HCT116 (cell line): Measurements from ENCODE around the gene SUGP2. TPM values are rescaled to one million over a fixed set of nuclear protein-coding genes. Genes with fewer than 3 reads are reported as not detected.

Experiments
- ATAC-seq: fragments of 200-7000 bp; cut with Tn5 transposase; 2 replicates; pipeline ENCODE4 v1.9.1; 2020; ENCODE audit warnings: mild to moderate bottlenecking, moderate library complexity
- BruUV-seq: library from RNA; stranded (reverse); fragments of 400-500 nt; replicated peaks from 2 replicates; lab custom pipeline; 2021; lab: Mats Ljungman, UMichigan
- CTCF ChIA-PET: fragments of 300-600 bp; sonication (Branson Sonifier 250); formaldehyde crosslinking; loops from one replicate; lab custom pipeline; 2021; ENCODE audit warnings: antibody characterized with exemption; lab: Charles Lee
- POLR2A ChIA-PET: fragments of 300-600, 350-600 bp; sonication (Branson Sonifier 250); formaldehyde crosslinking; loops from one replicate; lab custom pipeline; 2021; ENCODE audit warnings: antibody characterized with exemption; lab: Charles Lee
- RAD21 ChIA-PET, 2 experiments: fragments of 300-600 bp; sonication (Branson Sonifier 250); formaldehyde crosslinking; loops; one replicate each; lab custom pipeline; 2023; ENCODE audit warnings: low total read pairs in 2 of 2; ENCODE audit not compliant: uncharacterized antibody in 2 of 2, unreplicated experiment in 2 of 2, low non-redundant PET in 1 of 2; lab: Charles Lee
- DNase-seq: peaks from one replicate; pipeline ENCODE4 v3.0.0-alpha.2; 2010; ENCODE audit warnings: low read depth, low spot score
- H2AFZ ChIP-seq: fragments of 200-600 bp; shearing (Covaris generic), sonication (generic); 2 replicates; pipeline ENCODE4 v1.6.1; 2017; ENCODE audit warnings: low read depth, mixed run types, mixed read lengths, antibody characterized with exemption, low read length; ENCODE audit not compliant: poor library complexity, severe bottlenecking
- H3K27ac ChIP-seq: 2 replicates; pipeline ENCODE4 v1.5.1; 2012; ENCODE audit warnings: low read depth, low read length
- H3K27me3 ChIP-seq: fragments of 200-600 bp; sonication (generic); 2 replicates; pipeline ENCODE4 v1.6.1; 2016; ENCODE audit warnings: mixed run types, low read length, mixed read lengths; ENCODE audit not compliant: insufficient read depth
- H3K36me3 ChIP-seq, 2 experiments: fragments of 200-500 bp in 1 of 2; fragments of 200-600 bp in 1 of 2; sonication (Bioruptor generic) in 1 of 2; sonication (generic) in 1 of 2; 2 replicates each; pipeline versions ENCODE4 v1.5.1 to v1.6.1; 2014 to 2016; ENCODE audit warnings: low read length in 2 of 2, inconsistent platforms in 1 of 2, mixed read lengths in 1 of 2, mixed run types in 1 of 2; ENCODE audit not compliant: insufficient read depth in 2 of 2, control insufficient read depth in 1 of 2
- H3K4me1 ChIP-seq, 2 experiments: fragments of 200-600 bp in 1 of 2; sonication (generic) in 1 of 2; 2 replicates each; pipeline versions ENCODE4 v1.5.1 to v1.6.1; 2012 to 2017; ENCODE audit warnings: low read length in 2 of 2, inconsistent platforms in 1 of 2, mild to moderate bottlenecking in 1 of 2, mixed read lengths in 1 of 2, mixed run types in 1 of 2, moderate library complexity in 1 of 2; ENCODE audit not compliant: insufficient read depth in 2 of 2, control insufficient read depth in 1 of 2
- H3K4me2 ChIP-seq: fragments of 200-600 bp; sonication (generic); 2 replicates; pipeline ENCODE4 v1.6.1; 2017; ENCODE audit warnings: mixed run types, low read length, mixed read lengths
- H3K4me3 ChIP-seq, 2 experiments: fragments of 200-600 bp in 1 of 2; sonication (generic) in 1 of 2; replicated peaks in 1 of 2; 2 replicates each; pipeline ENCODE4 v1.5.1; 2011 to 2016; ENCODE audit warnings: low read length in 2 of 2, control low read depth in 1 of 2, low read depth in 1 of 2, mild to moderate bottlenecking in 1 of 2, mixed read lengths in 1 of 2, mixed run types in 1 of 2
- H3K79me2 ChIP-seq: fragments of 200-600 bp; sonication (generic); 2 replicates; pipeline ENCODE4 v1.6.1; 2017; ENCODE audit warnings: mild to moderate bottlenecking, mixed run types, low read length, moderate library complexity, mixed read lengths; ENCODE audit not compliant: insufficient read depth
- H3K9ac ChIP-seq: fragments of 200-600 bp; sonication (generic); 2 replicates; pipeline ENCODE4 v1.6.1; 2016; ENCODE audit warnings: low read length, mixed read lengths
- H3K9me2 ChIP-seq: fragments of 200-600 bp; sonication (generic), shearing (Covaris generic); 2 replicates; pipeline ENCODE4 v1.6.1; 2017; ENCODE audit warnings: mixed run types, mild to moderate bottlenecking, moderate library complexity; ENCODE audit not compliant: insufficient read depth
- H3K9me3 ChIP-seq, 2 experiments: fragments of 200-500 bp in 1 of 2; fragments of 200-600 bp in 1 of 2; sonication (Bioruptor generic) in 1 of 2; sonication (generic) in 1 of 2; 2 replicates each; pipeline ENCODE4 v1.6.1; 2014 to 2017; ENCODE audit warnings: low read length in 2 of 2, mixed read lengths in 2 of 2, inconsistent platforms in 1 of 2, low read depth in 1 of 2, mild to moderate bottlenecking in 1 of 2, mixed run types in 1 of 2, moderate library complexity in 1 of 2; ENCODE audit not compliant: control insufficient read depth in 1 of 2, insufficient read depth in 1 of 2
- H4K20me1 ChIP-seq: fragments of 200-600 bp; sonication (generic), shearing (Covaris generic); 2 replicates; pipeline ENCODE4 v1.6.1; 2017; ENCODE audit warnings: mixed run types, mild to moderate bottlenecking, moderate library complexity; ENCODE audit not compliant: insufficient read depth
- CBX3 ChIP-seq: IDR thresholded peaks from 2 replicates; pipeline ENCODE4 v1.6.1; 2012; ENCODE audit warnings: low read depth
- CEBPB ChIP-seq: IDR thresholded peaks from 2 replicates; pipeline ENCODE4 v1.6.1; 2012; ENCODE audit warnings: low read depth
- ELF1 ChIP-seq: IDR thresholded peaks from 2 replicates; pipeline ENCODE4 v1.6.1; 2012; ENCODE audit warnings: low read depth, borderline replicate concordance
- EZH2 ChIP-seq: fragments of 200-600 bp; sonication (generic); IDR thresholded peaks from 2 replicates; pipeline ENCODE4 v1.6.1; 2017; ENCODE audit warnings: antibody characterized with exemption, mixed run types
- EZH2phosphoT487 ChIP-seq: fragments of 200-600 bp; IDR thresholded peaks from 2 replicates; pipeline ENCODE4 v1.6.1; 2018; ENCODE audit warnings: antibody characterized with exemption, borderline replicate concordance
- JUND ChIP-seq: IDR thresholded peaks from 2 replicates; pipeline ENCODE4 v1.6.1; 2012
- MAX ChIP-seq: IDR thresholded peaks from 2 replicates; pipeline ENCODE4 v1.6.1; 2012
- RAD21 ChIP-seq: IDR thresholded peaks from 2 replicates; pipeline ENCODE4 v1.6.1; 2012; ENCODE audit warnings: low read depth, mild to moderate bottlenecking
- ZBTB33 ChIP-seq: IDR thresholded peaks from 2 replicates; pipeline ENCODE4 v1.6.1; 2011; ENCODE audit warnings: mild to moderate bottlenecking, low read length, moderate library complexity; ENCODE audit not compliant: insufficient replicate concordance; ENCODE audit errors: extremely low read depth
- ZFX ChIP-seq: fragments of 450-650 bp; IDR thresholded peaks from 2 replicates; pipeline ENCODE4 v1.6.1; 2017
- intact Hi-C: fragments of 100-400 bp; cut with micrococcal nuclease; formaldehyde crosslinking; loops from 2 replicates; pipeline ENCODE4 v1.10.0; 2022
- total RNA-seq: library from RNA; stranded (reverse); gene quantifications from one replicate; pipeline ENCODE4 v1.2.1, GENCODE V29; 2021; ENCODE audit not compliant: unreplicated experiment

Gene SUGP2
- total RNA-seq, 1 experiment from 2014 or later: 82.4 TPM

- CTCF ChIA-PET: interaction anchor here (1.2 kb wide), 1 partner anchor 12 kb away, joined by 3 read pairs; no protein-coding TSS in a partner anchor
- Histone ChIP-seq H4K20me1 (no peaks in the 10 kb centered on the region), H3K4me1 (peaks cover 10 to 14% of the 10 kb centered on the region in 2 experiments), H3K27ac (no peak overlapping the region), H3K9me2 (no peaks in the 10 kb centered on the region), H3K4me2 (no peak overlapping the region), H3K36me3 (no peaks in the 10 kb centered on the region), H3K9me3 (no peaks in the 10 kb centered on the region), H3K79me2 (no peaks in the 10 kb centered on the region), H2AFZ (no peak overlapping the region), H3K4me3 (no peak overlapping the region), H3K27me3 (no peaks in the 10 kb centered on the region), H3K9ac (no peak overlapping the region)
- POLR2A ChIA-PET: no interaction called here
- BruUV-seq: no TSS peak
- no peak for TF ChIP-seq EZH2
- no peak for TF ChIP-seq MAX
- TF ChIP-seq JUND: no peak
- no peak for TF ChIP-seq CEBPB
- no peak for TF ChIP-seq ELF1
- no peak for TF ChIP-seq ZFX
- DNase-seq: no peak
- intact Hi-C loops: no loop called here
- no peak for ATAC-seq
- RAD21 ChIA-PET: no interaction called here
These were observed 58.3 kb downstream of the SUGP2 start for GRCh38 chr19:18975011-18975410.

GRCh38 chr19:18972851-18973250 lies 60.5 kb downstream of the SUGP2 start:
- Histone ChIP-seq H3K36me3 (no peaks in the 10 kb centered on the region), H2AFZ (no peak overlapping the region), H4K20me1 (no peaks in the 10 kb centered on the region), H3K9me3 (no peaks in the 10 kb centered on the region), H3K79me2 (no peaks in the 10 kb centered on the region), H3K4me2 (no peak overlapping the region), H3K27ac (no peak overlapping the region), H3K9me2 (no peaks in the 10 kb centered on the region), H3K4me3 (no peak overlapping the region), H3K9ac (no peak overlapping the region), H3K27me3 (no peaks in the 10 kb centered on the region), H3K4me1 (peaks cover 26 to 28% of the 10 kb centered on the region in 2 experiments)
- intact Hi-C loops: no loop called here
- no TSS peak for BruUV-seq
- POLR2A ChIA-PET: interaction anchor here (0.6 kb wide), 1 partner anchor 53 kb away, joined by 3 read pairs; the partner anchor contains the start of gene DDX49
- TF ChIP-seq EZH2: no peak
- no peak for TF ChIP-seq EZH2phosphoT487
- TF ChIP-seq CBX3: no peak
- TF ChIP-seq ZBTB33: no peak
- TF ChIP-seq RAD21: no peak
- RAD21 ChIA-PET: no interaction called here
- CTCF ChIA-PET: no interaction called here
- DNase-seq (no peak), ATAC-seq (no peak)
